Lower leg skin (tissue), 4 donors: Measurements from ENCODE around the gene POMT1. TPM values are rescaled to one million over a fixed set of nuclear protein-coding genes. Genes with fewer than 3 reads are reported as not detected.

Experiments
- DNase-seq, 2 donors: peaks; one replicate each; pipeline ENCODE4 v3.0.0-alpha.2; 2019; ENCODE audit warnings: low spot score in 2 of 2
- H3K4me3 ChIP-seq: fragments of 200-600 bp; sonication (generic); 2 replicates; pipeline ENCODE4 v1.5.1; 2017; ENCODE audit warnings: mild to moderate bottlenecking, low read depth; ENCODE audit not compliant: poor library complexity, severe bottlenecking
- CTCF ChIP-seq, 3 donors: fragments of 450-650 bp; IDR thresholded peaks; one replicate each; pipeline ENCODE4 v1.5.1; 2016; ENCODE audit warnings: antibody characterized with exemption in 3 of 3, mild to moderate bottlenecking in 3 of 3, moderate library complexity in 2 of 3
- POLR2A ChIP-seq, 2 donors: fragments of 450-650 bp; IDR thresholded peaks; one replicate each; pipeline ENCODE4 v1.6.1; 2016 to 2017; ENCODE audit warnings: antibody characterized with exemption in 2 of 2, mild to moderate bottlenecking in 1 of 2, moderate library complexity in 1 of 2
- WGBS, 2 donors: methylation state at CpG; one replicate each; pipeline ENCODE4 v1.1.5; 2018; 5-methylcytosine and 5-hydroxymethylcytosine counted together
- intact Hi-C: fragments of 100-400 bp; cut with DNase I; formaldehyde crosslinking; loops from one replicate; pipeline ENCODE4 v1.15.0; 2023; ENCODE audit warnings: low total_unique reads
- total RNA-seq, 4 donors: library from RNA; depleted of rRNA; stranded (reverse); fragments of >200 nt; gene quantifications; one replicate each; pipeline ENCODE4 v1.1.0, GENCODE V29; 2016

Gene POMT1
- total RNA-seq, 4 donors from 2014 or later: 23.9 to 29.0 (median 26.6) TPM

GRCh38 chr9:131559421-131560000, 56.8 kb downstream of the POMT1 start:
- no peak for DNase-seq
- H3K4me3 ChIP-seq: no peak overlapping the region
- no peak for TF ChIP-seq CTCF (IDR thresholded peaks at IDR 0.05)
- no peak for TF ChIP-seq POLR2A (IDR thresholded peaks at IDR 0.05)
- WGBS, 2 donors: 78 to 80% methylated on average over 1 of the region's 1 CpG
- intact Hi-C loops: no loop called here

GRCh38 chr9:131562032-131562959, 59.6 kb downstream of the POMT1 start:
- intact Hi-C loops: no loop called here
- no peak overlapping the region for H3K4me3 ChIP-seq
- WGBS, 2 donors: 57 to 58% methylated on average over 9 of the region's 9 CpGs
- no peak for DNase-seq
- TF ChIP-seq POLR2A (IDR thresholded peaks at IDR 0.05) (no peak), CTCF (IDR thresholded peaks at IDR 0.05) (no peak)

- no peak for DNase-seq
- no peak for TF ChIP-seq CTCF (IDR thresholded peaks at IDR 0.05)
- TF ChIP-seq POLR2A (IDR thresholded peaks at IDR 0.05): no peak
- intact Hi-C loops: no loop called here
- H3K4me3 ChIP-seq: no peak overlapping the region
- 84 to 92% methylated on average over 5 of the region's 5 CpGs for WGBS, 2 donors
Measured at GRCh38 chr9:131565369-131565768, 62.7 kb downstream of the POMT1 start.

- no peak overlapping the region for H3K4me3 ChIP-seq
Measured at GRCh38 chr9:131566158-131566557, 63.4 kb downstream of the POMT1 start.

GRCh38 chr9:131567910-131568309, 65.2 kb downstream of the POMT1 start:
- H3K4me3 ChIP-seq: no peak overlapping the region
- 91 to 95% methylated on average over 8 of the region's 8 CpGs for WGBS, 2 donors
- TF ChIP-seq POLR2A (IDR thresholded peaks at IDR 0.05) (no peak), CTCF (IDR thresholded peaks at IDR 0.05) (no peak)
- intact Hi-C loops: no loop called here
- DNase-seq: no peak

More at GRCh38 chr9:131566158-131566557, 63.4 kb downstream of the POMT1 start:
- TF ChIP-seq POLR2A (IDR thresholded peaks at IDR 0.05) (no peak), CTCF (IDR thresholded peaks at IDR 0.05) (no peak)
- no peak for DNase-seq
- WGBS, 2 donors: 94 to 95% methylated on average over 3 of the region's 3 CpGs
- intact Hi-C loops: no loop called here

Other genes starting within 250 kb of the POMT1 start
- gene FAM78A, start 226.4 kb upstream of the POMT1 start, total RNA-seq: 1 to 10 TPM in 2 of 4 donors, under 1 TPM in 2; 0.55 to 1.7 (median 1.2) TPM
- gene PLPP7, start 213.2 kb upstream of the POMT1 start, total RNA-seq: 1 to 10 TPM in 2 of 4 donors, under 1 TPM in 1, not detected in 1; 0.27 to 2.6 (median 1.1) TPM
- 100 to 1,000 TPM; 102 to 168 (median 144) TPM for gene PRRC2B, start 108.8 kb upstream of the POMT1 start, total RNA-seq
- gene UCK1, start 28.3 kb downstream of the POMT1 start, total RNA-seq: 10 to 100 TPM; 22.0 to 35.1 (median 25.4) TPM
- not detected for gene PRRT1B, start 42.6 kb downstream of the POMT1 start, total RNA-seq
- 10 to 100 TPM; 18.0 to 70.8 (median 43.5) TPM for gene RAPGEF1, start 237.2 kb downstream of the POMT1 start, total RNA-seq